PC-9 (cell line): ENCODE measurements around the gene OGDHL. TPM values are rescaled to one million over a fixed set of nuclear protein-coding genes. Genes with fewer than 3 reads are reported as not detected.

ENCODE experiments used
- BruUV-seq: library from RNA; stranded (reverse); fragments of 400-500 nt; replicated peaks from 2 replicates; lab custom pipeline; 2021; lab: Mats Ljungman, UMichigan
- CTCF ChIA-PET: fragments of 300-600 bp; sonication (Branson Sonifier 250); formaldehyde crosslinking; loops from one replicate; lab custom pipeline; 2022; ENCODE audit warnings: antibody characterized with exemption; lab: Charles Lee
- POLR2A ChIA-PET: fragments of 300-600 bp; sonication (Branson Sonifier 250); formaldehyde crosslinking; loops from one replicate; lab custom pipeline; 2022; ENCODE audit warnings: antibody characterized with exemption; ENCODE audit not compliant: unreplicated experiment; lab: Charles Lee
- DNase-seq, 2 experiments: peaks; one replicate each; pipeline versions ENCODE4 v3.0.0 to v3.0.0-alpha.2; 2015 to 2022; ENCODE audit warnings: mixed read lengths in 1 of 2
- H2AFZ ChIP-seq: fragments of 200-600 bp; sonication (generic); 2 replicates; pipeline ENCODE4 v1.8.1; 2017; ENCODE audit warnings: antibody characterized with exemption
- H3F3A ChIP-seq: fragments of 200-600 bp; sonication (generic); 2 replicates; pipeline ENCODE4 v1.8.1; 2017; ENCODE audit warnings: antibody characterized with exemption, mild to moderate bottlenecking, low read depth; ENCODE audit not compliant: insufficient read depth
- H3K27ac ChIP-seq: fragments of 200-600 bp; sonication (generic); 2 replicates; pipeline ENCODE4 v1.6.1; 2016; ENCODE audit warnings: mixed run types
- H3K27me3 ChIP-seq: fragments of 200-600 bp; sonication (generic); 2 replicates; pipeline ENCODE4 v1.6.1; 2016; ENCODE audit warnings: low read depth, mixed run types; ENCODE audit not compliant: insufficient read depth
- H3K36me3 ChIP-seq: fragments of 200-600 bp; sonication (generic); 2 replicates; pipeline ENCODE4 v1.6.1; 2016; ENCODE audit warnings: low read depth, mixed run types
- H3K4me1 ChIP-seq: fragments of 200-600 bp; sonication (generic); replicated peaks from 2 replicates; pipeline ENCODE4 v1.6.1; 2016; ENCODE audit warnings: mixed run types; ENCODE audit not compliant: insufficient read depth
- H3K4me2 ChIP-seq: fragments of 200-600 bp; sonication (generic); 2 replicates; pipeline ENCODE4 v1.6.1; 2017; ENCODE audit warnings: mixed run types
- H3K4me3 ChIP-seq: fragments of 200-600 bp; sonication (generic); 2 replicates; pipeline ENCODE4 v1.6.1; 2016; ENCODE audit warnings: mixed run types
- H3K79me2 ChIP-seq: fragments of 200-600 bp; sonication (generic); 2 replicates; pipeline ENCODE4 v1.6.1; 2017; ENCODE audit warnings: low read depth, mixed run types
- H3K9me2 ChIP-seq: fragments of 200-600 bp; sonication (generic); 2 replicates; pipeline ENCODE4 v1.8.1; 2017; ENCODE audit warnings: mild to moderate bottlenecking; ENCODE audit not compliant: insufficient read depth
- H3K9me3 ChIP-seq: fragments of 200-600 bp; sonication (generic); 2 replicates; pipeline ENCODE4 v1.8.1; 2016; ENCODE audit warnings: low read depth; ENCODE audit not compliant: insufficient read depth
- H4K20me1 ChIP-seq: fragments of 200-600 bp; sonication (generic); 2 replicates; pipeline ENCODE4 v1.8.1; 2017; ENCODE audit not compliant: insufficient read depth
- EZH2 ChIP-seq: fragments of 200-600 bp; sonication (generic); IDR thresholded peaks from 2 replicates; pipeline ENCODE4 v1.8.0; 2017; ENCODE audit warnings: antibody characterized with exemption, low read depth
- intact Hi-C: fragments of 100-400 bp; cut with micrococcal nuclease; formaldehyde crosslinking; loops from one replicate; pipeline ENCODE4 v1.10.0; 2022; ENCODE audit not compliant: unreplicated experiment
- total RNA-seq: library from RNA; stranded (reverse); gene quantifications from 2 replicates; pipeline ENCODE4 v1.2.3, GENCODE V29; 2021
- TF ChIP-seq, protein P1 (sequence below): fragments of 200-600 bp; sonication (generic); conservative IDR thresholded peaks from 2 replicates; pipeline ENCODE4 v1.6.1; 2017; ENCODE audit warnings: mixed run types, antibody characterized with exemption, mild to moderate bottlenecking, moderate library complexity

The OGDHL gene
- total RNA-seq, 1 experiment from 2014 or later = not detected

DNA sequence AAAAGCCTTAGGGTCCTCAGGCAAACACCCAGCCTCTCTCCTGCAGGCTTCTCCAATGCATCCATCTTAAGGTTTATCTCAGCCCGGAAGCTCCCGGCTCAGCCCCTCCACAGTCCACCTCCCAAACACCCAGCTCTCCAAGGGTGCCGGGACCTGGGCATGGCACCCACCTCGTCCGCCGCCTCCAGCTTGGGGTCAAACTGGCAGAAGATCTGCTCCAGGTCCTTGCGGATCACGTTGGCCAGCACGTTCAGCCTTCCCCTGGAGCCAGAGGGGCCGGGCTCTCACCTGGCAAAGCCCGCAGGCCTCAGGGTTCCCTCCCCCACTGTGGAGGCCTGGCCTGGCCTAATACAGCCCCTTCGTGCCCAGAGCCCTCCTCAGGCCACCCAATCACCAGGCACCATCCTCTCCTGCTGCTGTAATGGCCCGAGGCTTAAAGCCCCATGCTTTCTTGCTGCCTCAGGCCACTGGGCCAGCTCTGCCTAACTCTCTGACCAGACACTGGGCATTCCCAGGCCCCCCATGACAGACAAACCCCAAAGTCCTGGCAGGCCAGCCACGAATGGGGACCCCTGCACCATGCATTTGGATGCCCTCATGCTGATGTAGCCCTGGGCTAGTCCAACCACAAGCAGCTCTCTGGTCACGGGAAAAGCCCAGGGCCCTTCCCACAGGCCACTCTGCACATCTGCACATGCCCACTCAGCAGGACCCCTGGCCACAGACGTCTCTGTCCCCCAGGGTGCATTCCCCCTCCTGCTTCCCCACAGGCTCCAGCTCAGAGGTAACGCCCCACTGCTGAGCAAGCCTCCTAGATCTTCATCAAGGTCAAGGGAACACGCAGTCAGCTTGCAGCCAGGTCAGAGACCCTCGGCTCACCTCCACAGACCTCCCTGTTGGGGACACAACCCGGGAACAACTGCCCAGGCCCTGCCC lies 12.3 kb downstream of the OGDHL start:
- H3K27ac ChIP-seq = no peak overlapping the region
- no TSS peak for BruUV-seq
- TF ChIP-seq, protein P1, sequence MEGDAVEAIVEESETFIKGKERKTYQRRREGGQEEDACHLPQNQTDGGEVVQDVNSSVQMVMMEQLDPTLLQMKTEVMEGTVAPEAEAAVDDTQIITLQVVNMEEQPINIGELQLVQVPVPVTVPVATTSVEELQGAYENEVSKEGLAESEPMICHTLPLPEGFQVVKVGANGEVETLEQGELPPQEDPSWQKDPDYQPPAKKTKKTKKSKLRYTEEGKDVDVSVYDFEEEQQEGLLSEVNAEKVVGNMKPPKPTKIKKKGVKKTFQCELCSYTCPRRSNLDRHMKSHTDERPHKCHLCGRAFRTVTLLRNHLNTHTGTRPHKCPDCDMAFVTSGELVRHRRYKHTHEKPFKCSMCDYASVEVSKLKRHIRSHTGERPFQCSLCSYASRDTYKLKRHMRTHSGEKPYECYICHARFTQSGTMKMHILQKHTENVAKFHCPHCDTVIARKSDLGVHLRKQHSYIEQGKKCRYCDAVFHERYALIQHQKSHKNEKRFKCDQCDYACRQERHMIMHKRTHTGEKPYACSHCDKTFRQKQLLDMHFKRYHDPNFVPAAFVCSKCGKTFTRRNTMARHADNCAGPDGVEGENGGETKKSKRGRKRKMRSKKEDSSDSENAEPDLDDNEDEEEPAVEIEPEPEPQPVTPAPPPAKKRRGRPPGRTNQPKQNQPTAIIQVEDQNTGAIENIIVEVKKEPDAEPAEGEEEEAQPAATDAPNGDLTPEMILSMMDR = no peak
- no peak for TF ChIP-seq EZH2
- no peaks in the 10 kb centered on the region for H3K36me3 ChIP-seq
- peaks cover 3% of the 10 kb centered on the region; the same call in 1 of the 2 replicates for H4K20me1 ChIP-seq
- no peaks in the 10 kb centered on the region for H3F3A ChIP-seq
- no peaks in the 10 kb centered on the region for H3K9me3 ChIP-seq
- no peak overlapping the region for H3K4me3 ChIP-seq
- DNase-seq = no peak
- ChIA-PET POLR2A (no interaction called here), CTCF (no interaction called here)
- H2AFZ ChIP-seq = no peak overlapping the region
- no peaks in the 10 kb centered on the region for H3K4me1 ChIP-seq
- H3K79me2 ChIP-seq = no peaks in the 10 kb centered on the region
- H3K4me2 ChIP-seq = no peak overlapping the region
- intact Hi-C loops = no loop called here
- H3K27me3 ChIP-seq = peaks cover 95% of the 10 kb centered on the region
- H3K9me2 ChIP-seq = no peaks in the 10 kb centered on the region

GRCh38 chr10:49749144-49749543 lies 13.0 kb downstream of the OGDHL start:
- Histone ChIP-seq H3K4me2 (no peak overlapping the region), H3K79me2 (no peaks in the 10 kb centered on the region), H2AFZ (no peak overlapping the region), H4K20me1 (peaks cover 3% of the 10 kb centered on the region; the same call in 1 of the 2 replicates), H3F3A (no peaks in the 10 kb centered on the region), H3K36me3 (no peaks in the 10 kb centered on the region), H3K27me3 (peaks cover 97% of the 10 kb centered on the region), H3K4me3 (no peak overlapping the region), H3K27ac (no peak overlapping the region), H3K4me1 (no peaks in the 10 kb centered on the region), H3K9me3 (no peaks in the 10 kb centered on the region), H3K9me2 (no peaks in the 10 kb centered on the region)
- intact Hi-C loops = no loop called here
- ChIA-PET POLR2A (no interaction called here), CTCF (no interaction called here)
- TF ChIP-seq, protein P1 = no peak
- no peak for TF ChIP-seq EZH2
- no peak for DNase-seq
- BruUV-seq = no TSS peak

DNA sequence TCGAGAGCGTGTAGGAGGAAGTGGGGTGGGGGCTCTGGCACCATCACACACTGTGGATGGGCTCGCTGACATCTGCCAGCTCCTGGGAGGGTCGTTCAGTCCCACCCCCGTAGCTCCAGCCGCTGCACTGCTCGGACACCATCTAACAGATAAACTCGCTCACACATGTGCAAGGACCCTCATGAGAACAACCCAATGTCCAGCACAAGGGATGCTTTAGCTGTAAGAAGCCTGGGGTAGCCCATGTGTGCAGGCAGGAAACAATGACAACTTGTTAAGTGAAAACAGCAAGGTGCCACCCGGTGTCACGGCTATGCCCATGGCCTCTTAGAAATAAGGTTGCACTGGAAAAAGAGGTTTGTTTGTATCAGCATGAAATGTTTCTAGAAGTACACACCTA lies 14.1 kb downstream of the OGDHL start:
- H3K27me3 ChIP-seq = peaks cover 97% of the 10 kb centered on the region
- CTCF ChIA-PET = no interaction called here
- POLR2A ChIA-PET = no interaction called here

More for the DNA sequence above, 14.1 kb downstream of the OGDHL start:
- no peaks in the 10 kb centered on the region for H3K4me1 ChIP-seq
- peaks cover 3% of the 10 kb centered on the region; the same call in 1 of the 2 replicates for H4K20me1 ChIP-seq
- no peaks in the 10 kb centered on the region for H3F3A ChIP-seq
- TF ChIP-seq, protein P1 = no peak
- no peak for TF ChIP-seq EZH2
- no peaks in the 10 kb centered on the region for H3K9me3 ChIP-seq
- H3K9me2 ChIP-seq = no peaks in the 10 kb centered on the region
- intact Hi-C loops = no loop called here
- no peak overlapping the region for H3K4me2 ChIP-seq
- H3K27ac ChIP-seq = no peak overlapping the region
- no TSS peak for BruUV-seq
- no peak overlapping the region for H2AFZ ChIP-seq
- H3K79me2 ChIP-seq = no peaks in the 10 kb centered on the region
- no peak for DNase-seq
- no peak overlapping the region for H3K4me3 ChIP-seq
- H3K36me3 ChIP-seq = no peaks in the 10 kb centered on the region
